Nephron (organoid): Measurements from ENCODE around the gene PCBD2.

ENCODE experiments used
- H3K27ac Mint-ChIP-seq, 3 experiments: 2 replicates each; pipeline ENCODE4 v1.8.0; 2020; ENCODE audit warnings: mixed read lengths in 3 of 3, mild to moderate bottlenecking in 2 of 3, moderate library complexity in 1 of 3
- H3K27me3 Mint-ChIP-seq: 2 replicates; pipeline ENCODE4 v1.8.0; 2021; ENCODE audit warnings: low read depth, mild to moderate bottlenecking, moderate library complexity, mixed read lengths
- H3K36me3 Mint-ChIP-seq: 2 replicates; pipeline ENCODE4 v1.8.0; 2020; ENCODE audit warnings: low read depth, mixed read lengths
- H3K4me1 Mint-ChIP-seq: 2 replicates; pipeline ENCODE4 v1.8.0; 2020; ENCODE audit warnings: mixed read lengths
- H3K4me3 Mint-ChIP-seq, 3 experiments: 2 replicates each; pipeline ENCODE4 v1.8.0; 2020; ENCODE audit warnings: mild to moderate bottlenecking in 3 of 3, mixed read lengths in 3 of 3, moderate library complexity in 2 of 3
- H3K9me3 Mint-ChIP-seq: 2 replicates; pipeline ENCODE4 v1.8.0; 2020; ENCODE audit warnings: mixed read lengths
- TF ChIP-seq, protein P1 (sequence below), 3 experiments: fragments of 200-600 bp; sonication (generic); IDR thresholded peaks; one replicate each; pipeline ENCODE4 v1.5.0; 2021; ENCODE audit warnings: antibody characterized with exemption in 3 of 3; ENCODE audit not compliant: unreplicated experiment in 3 of 3

Gene PCBD2

DNA sequence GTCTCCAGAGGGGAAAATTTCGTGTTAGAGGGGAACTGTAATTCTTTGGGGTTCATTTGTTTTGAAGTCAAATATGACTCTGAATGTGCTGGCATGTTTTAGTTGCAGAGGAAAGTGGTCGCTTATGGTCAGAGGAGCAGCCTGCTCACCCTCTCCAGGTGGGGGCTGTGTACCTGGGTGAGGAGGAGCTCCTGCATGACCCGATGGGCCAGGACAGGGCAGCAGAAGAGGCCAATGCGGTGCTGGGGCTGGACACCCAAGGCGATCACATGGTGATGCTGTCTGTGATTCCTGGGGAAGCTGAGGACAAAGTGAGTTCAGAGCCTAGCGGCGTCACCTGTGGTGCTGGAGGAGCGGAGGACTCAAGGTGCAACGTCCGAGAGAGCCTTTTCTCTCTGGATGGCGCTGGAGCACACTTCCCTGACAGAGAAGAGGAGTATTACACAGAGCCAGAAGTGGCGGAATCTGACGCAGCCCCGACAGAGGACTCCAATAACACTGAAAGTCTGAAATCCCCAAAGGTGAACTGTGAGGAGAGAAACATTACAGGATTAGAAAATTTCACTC is 17.3 kb upstream of the PCBD2 start:
- Mint-ChIP-seq H3K36me3 (peaks cover 58% of the 10 kb centered on the region), H3K27ac (no peak overlapping the region), H3K9me3 (peaks cover 12% of the 10 kb centered on the region), H3K4me1 (no peaks in the 10 kb centered on the region), H3K27me3 (no peaks in the 10 kb centered on the region), H3K4me3 (no peak overlapping the region)
- TF ChIP-seq, protein P1, sequence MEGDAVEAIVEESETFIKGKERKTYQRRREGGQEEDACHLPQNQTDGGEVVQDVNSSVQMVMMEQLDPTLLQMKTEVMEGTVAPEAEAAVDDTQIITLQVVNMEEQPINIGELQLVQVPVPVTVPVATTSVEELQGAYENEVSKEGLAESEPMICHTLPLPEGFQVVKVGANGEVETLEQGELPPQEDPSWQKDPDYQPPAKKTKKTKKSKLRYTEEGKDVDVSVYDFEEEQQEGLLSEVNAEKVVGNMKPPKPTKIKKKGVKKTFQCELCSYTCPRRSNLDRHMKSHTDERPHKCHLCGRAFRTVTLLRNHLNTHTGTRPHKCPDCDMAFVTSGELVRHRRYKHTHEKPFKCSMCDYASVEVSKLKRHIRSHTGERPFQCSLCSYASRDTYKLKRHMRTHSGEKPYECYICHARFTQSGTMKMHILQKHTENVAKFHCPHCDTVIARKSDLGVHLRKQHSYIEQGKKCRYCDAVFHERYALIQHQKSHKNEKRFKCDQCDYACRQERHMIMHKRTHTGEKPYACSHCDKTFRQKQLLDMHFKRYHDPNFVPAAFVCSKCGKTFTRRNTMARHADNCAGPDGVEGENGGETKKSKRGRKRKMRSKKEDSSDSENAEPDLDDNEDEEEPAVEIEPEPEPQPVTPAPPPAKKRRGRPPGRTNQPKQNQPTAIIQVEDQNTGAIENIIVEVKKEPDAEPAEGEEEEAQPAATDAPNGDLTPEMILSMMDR (IDR thresholded peaks at IDR 0.05; ENCODE audit: unreplicated experiment in 3 of 3), result no peak

DNA sequence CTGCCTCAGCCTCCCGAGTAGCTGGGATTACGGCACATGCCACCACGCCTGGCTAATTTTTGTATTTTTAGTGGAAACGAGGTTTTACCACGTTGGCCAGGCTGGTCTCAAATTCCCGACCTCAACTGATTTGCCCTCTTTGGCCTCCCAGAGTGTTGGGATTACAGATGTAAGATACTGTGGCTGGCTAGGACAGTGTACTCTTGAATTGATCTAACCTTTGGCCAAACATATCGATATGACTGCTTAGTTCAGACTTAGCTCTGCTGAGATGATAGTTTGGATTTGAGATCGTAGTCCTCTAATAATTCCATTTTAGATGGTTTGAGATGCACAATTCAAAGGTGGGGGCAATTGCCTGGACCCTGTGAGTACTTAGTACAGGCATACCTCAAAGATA is 15.6 kb upstream of the PCBD2 start:
- H3K27me3 Mint-ChIP-seq, result no peaks in the 10 kb centered on the region
- TF ChIP-seq, protein P1 (IDR thresholded peaks at IDR 0.05; ENCODE audit: unreplicated experiment in 3 of 3), result no peak
- peaks cover 66% of the 10 kb centered on the region for H3K36me3 Mint-ChIP-seq
- no peak overlapping the region for H3K27ac Mint-ChIP-seq
- no peak overlapping the region for H3K4me3 Mint-ChIP-seq
- peaks cover 12% of the 10 kb centered on the region for H3K9me3 Mint-ChIP-seq
- H3K4me1 Mint-ChIP-seq, result no peaks in the 10 kb centered on the region

DNA sequence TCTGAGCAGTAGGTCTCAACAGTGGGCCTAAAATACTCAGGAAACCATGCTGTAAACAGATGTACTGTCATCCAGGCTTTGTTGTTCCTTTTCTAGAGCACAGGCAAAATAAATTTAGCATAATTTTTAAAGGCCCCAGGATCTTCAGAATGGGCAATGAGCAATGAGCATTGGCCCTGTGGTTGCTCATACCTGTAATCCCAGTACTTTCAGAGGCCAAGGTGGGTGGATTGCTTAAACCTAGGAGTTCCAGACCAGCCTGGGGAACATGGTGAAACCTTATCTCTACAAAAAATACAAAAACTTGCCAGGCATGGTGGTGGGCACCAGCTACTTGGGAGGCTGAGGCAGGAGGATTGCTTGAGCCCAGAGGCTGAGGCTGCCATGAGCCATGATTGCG is 13.5 kb upstream of the PCBD2 start:
- H3K9me3 Mint-ChIP-seq, result peaks cover 12% of the 10 kb centered on the region
- no peak overlapping the region for H3K4me3 Mint-ChIP-seq
- H3K4me1 Mint-ChIP-seq, result no peaks in the 10 kb centered on the region
- TF ChIP-seq, protein P1 (IDR thresholded peaks at IDR 0.05; ENCODE audit: unreplicated experiment in 3 of 3), result no peak
- no peak overlapping the region for H3K27ac Mint-ChIP-seq
- H3K36me3 Mint-ChIP-seq, result peaks cover 74% of the 10 kb centered on the region
- no peaks in the 10 kb centered on the region for H3K27me3 Mint-ChIP-seq

DNA sequence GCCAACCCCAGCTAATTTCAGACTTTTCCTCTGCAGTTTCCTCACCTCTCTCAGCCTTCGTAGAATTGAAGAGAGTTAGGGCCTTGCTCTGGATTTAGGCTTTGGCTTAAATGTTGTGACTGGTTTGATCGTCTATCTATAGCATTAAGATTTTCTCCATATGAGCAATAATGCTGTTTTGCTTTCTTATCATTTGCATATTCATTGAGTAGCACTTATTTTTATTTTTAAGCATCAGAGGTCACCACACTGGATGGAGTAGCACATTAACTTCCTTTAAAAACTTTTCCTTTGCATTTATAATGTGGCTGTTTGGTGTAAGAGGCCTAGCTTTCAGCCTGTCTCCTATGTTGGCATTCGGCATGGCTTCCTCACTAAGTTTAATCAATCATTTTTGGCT is 12.6 kb upstream of the PCBD2 start:
- Mint-ChIP-seq H3K27ac (no peak overlapping the region), H3K27me3 (no peaks in the 10 kb centered on the region), H3K4me3 (no peak overlapping the region)

DNA sequence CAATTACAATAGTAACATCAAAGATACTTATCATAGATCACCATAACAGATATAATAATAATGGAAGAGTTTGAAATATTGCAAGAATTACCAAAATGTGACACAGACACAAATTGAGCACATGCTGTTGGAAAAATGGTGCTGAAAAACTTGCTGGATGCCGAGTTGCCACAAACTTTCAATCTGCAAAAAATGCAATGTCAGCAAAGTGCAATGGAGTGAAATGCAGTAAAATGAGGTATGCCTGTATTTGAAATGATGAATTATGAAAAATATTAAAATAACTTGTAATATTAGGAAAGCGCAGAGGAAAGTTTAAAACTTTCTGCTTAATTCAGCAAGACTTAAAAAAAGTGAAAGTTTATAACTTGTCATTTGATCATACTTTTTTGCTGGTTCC is 12.0 kb upstream of the PCBD2 start:
- peaks cover 67% of the 10 kb centered on the region for H3K36me3 Mint-ChIP-seq
- no peak overlapping the region for H3K4me3 Mint-ChIP-seq

More for the DNA sequence above, 12.6 kb upstream of the PCBD2 start:
- TF ChIP-seq, protein P1 (IDR thresholded peaks at IDR 0.05; ENCODE audit: unreplicated experiment in 3 of 3), result no peak
- no peaks in the 10 kb centered on the region for H3K4me1 Mint-ChIP-seq
- H3K36me3 Mint-ChIP-seq, result peaks cover 73% of the 10 kb centered on the region
- H3K9me3 Mint-ChIP-seq, result peaks cover 12% of the 10 kb centered on the region

More for the DNA sequence above, 12.0 kb upstream of the PCBD2 start:
- Mint-ChIP-seq H3K9me3 (peaks cover 12% of the 10 kb centered on the region), H3K4me1 (no peaks in the 10 kb centered on the region), H3K27me3 (no peaks in the 10 kb centered on the region), H3K27ac (no peak overlapping the region)
- TF ChIP-seq, protein P1 (IDR thresholded peaks at IDR 0.05; ENCODE audit: unreplicated experiment in 3 of 3), result no peak
